ENCODE measurements around the gene MMP14.

DNA sequence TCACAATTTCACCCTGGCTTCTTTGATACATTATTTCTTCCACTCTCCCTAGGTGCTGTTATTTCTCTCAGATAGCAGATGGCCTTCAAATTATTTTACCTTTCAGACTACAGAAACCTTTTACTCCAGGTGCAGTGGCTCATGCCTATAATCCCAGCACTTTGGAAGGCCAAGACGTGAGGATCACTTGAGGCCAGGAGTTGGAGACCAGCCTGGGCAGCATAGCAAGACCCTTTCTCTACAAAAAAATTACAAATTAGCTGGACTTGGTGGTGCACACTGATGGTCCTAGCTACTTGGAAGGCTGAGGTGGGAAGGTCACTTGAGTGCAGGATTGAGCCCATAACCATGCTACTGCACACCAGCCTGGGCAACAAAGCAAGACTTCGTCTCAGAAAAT lies 44.2 kb upstream of the MMP14 start:
- TF ChIP-seq EP300 (IDR thresholded peaks at IDR 0.05) (no peak), CTCF (IDR thresholded peaks at IDR 0.05) (no peak), POLR2A (IDR thresholded peaks at IDR 0.05) (no peak), POLR2AphosphoS5 (IDR thresholded peaks at IDR 0.05) (no peak)

Data from sigmoid colon (tissue), 4 donors.